ENCODE results near the gene AURKAIP1.
"Not testable (repeated sequence)": the region's sequence is repeated elsewhere in the genome, so short reads cannot be mapped to it uniquely, and the experiment has no call there.

The AURKAIP1 gene

GRCh38 chr1:1374929-1375662 lies at the start of gene AURKAIP1:
Gene AURKAIP1, minus strand, starts transcription at chr1:1375207. Its CDS starts 451 bp downstream, at chr1:1374756.
- peak; percentile 100 for DNase-seq (ENCODE audit: low spot score)

- DNase-seq (ENCODE audit: low spot score), result no peak
These were observed 49.7 kb upstream of the AURKAIP1 start for GRCh38 chr1:1424707-1425106.

- DNase-seq (ENCODE audit: low spot score), result no peak
These were observed 48.2 kb upstream of the AURKAIP1 start for GRCh38 chr1:1423245-1423597.

GRCh38 chr1:1422465-1423244 lies 47.6 kb upstream of the AURKAIP1 start:
- peak; percentile 34 for DNase-seq (ENCODE audit: low spot score)

GRCh38 chr1:1421907-1422464 lies 47.0 kb upstream of the AURKAIP1 start:
- DNase-seq (ENCODE audit: low spot score), result no peak

GRCh38 chr1:1421147-1421906 lies 46.3 kb upstream of the AURKAIP1 start, which contains the start of gene ANKRD65:
Gene ANKRD65, minus strand, starts transcription at chr1:1421276. Its CDS starts 271 bp downstream, at chr1:1421005.
- no peak for DNase-seq (ENCODE audit: low spot score)

- no peak for DNase-seq (ENCODE audit: low spot score)
These were observed 45.7 kb upstream of the AURKAIP1 start for GRCh38 chr1:1420654-1421141.

GRCh38 chr1:1419813-1420653 lies 45.0 kb upstream of the AURKAIP1 start:
- DNase-seq (ENCODE audit: low spot score), result no peak

GRCh38 chr1:1419363-1419812 lies 44.4 kb upstream of the AURKAIP1 start:
- DNase-seq (ENCODE audit: low spot score), result no peak

GRCh38 chr1:1418464-1419362 lies 43.7 kb upstream of the AURKAIP1 start:
- no peak for DNase-seq (ENCODE audit: low spot score)

GRCh38 chr1:1417825-1418463 lies 42.9 kb upstream of the AURKAIP1 start:
- DNase-seq (ENCODE audit: low spot score), result not testable (repeated sequence)

GRCh38 chr1:1417396-1417795 lies 42.4 kb upstream of the AURKAIP1 start:
- DNase-seq (ENCODE audit: low spot score), result not testable (repeated sequence)

GRCh38 chr1:1415751-1416150 lies 40.7 kb upstream of the AURKAIP1 start:
- no peak for DNase-seq (ENCODE audit: low spot score)

- DNase-seq (ENCODE audit: low spot score), result not testable (repeated sequence)
These were observed 37.4 kb upstream of the AURKAIP1 start for GRCh38 chr1:1412311-1412902.

- no peak for DNase-seq (ENCODE audit: low spot score)
These were observed 36.6 kb upstream of the AURKAIP1 start for GRCh38 chr1:1411626-1412025.

- not testable (repeated sequence) for DNase-seq (ENCODE audit: low spot score)
These were observed 35.2 kb upstream of the AURKAIP1 start for GRCh38 chr1:1410238-1410637.

- peak; percentile 45 for DNase-seq (ENCODE audit: low spot score)
These were observed 32.8 kb upstream of the AURKAIP1 start for GRCh38 chr1:1407636-1408318.
